B cell (primary cell): ENCODE measurements around the gene CDH18. TPM values are rescaled to one million over a fixed set of nuclear protein-coding genes. Genes with fewer than 3 reads are reported as not detected.

Experiments
- ATAC-seq: fragments of 200-7000 bp; cut with Tn5 transposase; one replicate; pipeline ENCODE4 v1.10.0; 2021; ENCODE audit warnings: low read depth, mild to moderate bottlenecking, moderate number of reproducible peaks, moderate library complexity
- CTCF ChIA-PET: fragments of 350-600 bp; sonication (Branson Sonifier 250); formaldehyde crosslinking; loops from one replicate; lab custom pipeline; 2021; ENCODE audit warnings: antibody characterized with exemption, inconsistent platforms; lab: Charles Lee
- POLR2A ChIA-PET: fragments of 350-600 bp; sonication (Branson Sonifier 250); formaldehyde crosslinking; loops from one replicate; lab custom pipeline; 2021; ENCODE audit warnings: antibody characterized with exemption; lab: Charles Lee
- DNase-seq: peaks from one replicate; pipeline ENCODE4 v3.0.0; 2013
- H2AFZ ChIP-seq: 2 replicates; pipeline ENCODE4 v1.6.1; 2012; ENCODE audit warnings: mild to moderate bottlenecking, low read depth, low read length; ENCODE audit not compliant: insufficient read depth, poor library complexity, severe bottlenecking
- H3K27ac ChIP-seq, 2 donors: 1 replicate in 1 of 2; 2 replicates in 1 of 2; pipeline ENCODE4 v1.5.1; 2012 to 2013; ENCODE audit warnings: low read length in 2 of 2, mild to moderate bottlenecking in 2 of 2, moderate library complexity in 1 of 2
- H3K27me3 ChIP-seq, 4 experiments: fragments of 200-600 bp in 1 of 4; sonication (generic) in 1 of 4; replicated peaks in 1 of 4; 1 replicate in 2 of 4; 2 replicates in 2 of 4; pipeline versions ENCODE4 v1.6.1 to v1.7.0; 2013 to 2016; ENCODE audit warnings: low read length in 3 of 4, mild to moderate bottlenecking in 2 of 4, mixed read lengths in 1 of 4, moderate library complexity in 1 of 4; ENCODE audit not compliant: insufficient read depth in 4 of 4, control insufficient read depth in 3 of 4; ENCODE audit errors: control extremely low read depth in 1 of 4
- H3K36me3 ChIP-seq, 2 experiments: replicated peaks in 1 of 2; 1 replicate in 1 of 2; 2 replicates in 1 of 2; pipeline versions ENCODE4 v1.6.1 to v1.7.1; 2013; ENCODE audit warnings: low read length in 1 of 2; ENCODE audit not compliant: insufficient read depth in 2 of 2, control insufficient read depth in 1 of 2; ENCODE audit errors: control extremely low read depth in 1 of 2, extremely low read depth in 1 of 2
- H3K4me1 ChIP-seq, 2 donors: fragments of 200-600 bp in 1 of 2; sonication (generic) in 1 of 2; 1 replicate in 1 of 2; 2 replicates in 1 of 2; pipeline versions ENCODE4 v1.5.1 to v1.6.1; 2013 to 2017; ENCODE audit warnings: low read length in 2 of 2; ENCODE audit not compliant: control insufficient read depth in 2 of 2, insufficient read depth in 2 of 2
- H3K4me2 ChIP-seq: replicated peaks from 2 replicates; pipeline ENCODE3; 2012; ENCODE audit warnings: mild to moderate bottlenecking, low read depth, low read length; ENCODE audit not compliant: poor library complexity, severe bottlenecking
- H3K4me3 ChIP-seq, 5 experiments: fragments of 200-600 bp in 1 of 5; sonication (generic) in 1 of 5; 1 replicate in 3 of 5; 2 replicates in 2 of 5; pipeline versions ENCODE4 v1.5.1 to v1.7.0; 2011 to 2016; ENCODE audit warnings: low read length in 4 of 5, mild to moderate bottlenecking in 4 of 5, low read depth in 2 of 5, control low read depth in 1 of 5, moderate library complexity in 1 of 5; ENCODE audit not compliant: insufficient read depth in 1 of 5; ENCODE audit errors: control extremely low read depth in 1 of 5, extremely low read depth in 1 of 5
- H3K79me2 ChIP-seq: fragments of 200-600 bp; sonication (generic); one replicate; pipeline ENCODE4 v1.6.0; 2016; ENCODE audit warnings: low read length; ENCODE audit not compliant: control insufficient read depth, insufficient read depth
- H3K9ac ChIP-seq: fragments of 200-600 bp; sonication (generic); 2 replicates; pipeline ENCODE4 v1.6.1; 2017; ENCODE audit warnings: mild to moderate bottlenecking, low read length, moderate library complexity
- H3K9me3 ChIP-seq, 3 donors: one replicate each; pipeline versions ENCODE4 v1.6.1 to v1.7.1; 2013; ENCODE audit warnings: low read length in 2 of 3; ENCODE audit not compliant: control insufficient read depth in 2 of 3, insufficient read depth in 1 of 3; ENCODE audit errors: control extremely low read depth in 1 of 3
- H4K20me1 ChIP-seq: 2 replicates; pipeline ENCODE4 v1.6.0; 2012; ENCODE audit warnings: mild to moderate bottlenecking, low read length; ENCODE audit not compliant: insufficient read depth, control insufficient read depth, poor library complexity, severe bottlenecking
- H3K27ac Mint-ChIP-seq: one replicate; pipeline ENCODE4 v1.8.0; 2021; ENCODE audit warnings: mixed read lengths
- H3K27me3 Mint-ChIP-seq: one replicate; pipeline ENCODE4 v1.8.0; 2021; ENCODE audit warnings: mixed read lengths
- H3K4me1 Mint-ChIP-seq: one replicate; pipeline ENCODE4 v1.8.0; 2021; ENCODE audit warnings: mixed read lengths
- H3K4me3 Mint-ChIP-seq: one replicate; pipeline ENCODE4 v1.8.0; 2021; ENCODE audit warnings: mixed read lengths
- H3K9me3 Mint-ChIP-seq: one replicate; pipeline ENCODE4 v1.8.0; 2022; ENCODE audit warnings: mixed read lengths; ENCODE audit not compliant: insufficient read depth
- EZH2 ChIP-seq: IDR thresholded peaks from 2 replicates; pipeline ENCODE4 v1.6.1; 2012; ENCODE audit warnings: borderline replicate concordance, low read depth, mild to moderate bottlenecking, moderate library complexity, low read length; ENCODE audit not compliant: insufficient read depth, poor library complexity, severe bottlenecking
- WGBS: methylation state at CpG from one replicate; pipeline ENCODE4 v1.1.5; 2013; ENCODE audit warnings: missing lambda C conversion rate; ENCODE audit not compliant: insufficient coverage; 5-methylcytosine and 5-hydroxymethylcytosine counted together
- intact Hi-C: fragments of 100-400 bp; cut with micrococcal nuclease; formaldehyde crosslinking; loops from one replicate; pipeline ENCODE4 v1.10.0; 2022
- polyA plus RNA-seq: library from polyadenylated mRNA; depleted of rRNA; stranded (reverse); fragments of >200 nt; gene quantifications from 2 replicates; pipeline ENCODE4 v1.2.3, GENCODE V29; 2012
- total RNA-seq, 2 donors: library from RNA; stranded (reverse); fragments of 120-200 nt in 1 of 2; gene quantifications; 1 replicate in 1 of 2; 2 replicates in 1 of 2; pipeline versions ENCODE4 v1.2.3 to v1.2.4, GENCODE V29; 2013 to 2022
- TF ChIP-seq, protein P1 (sequence below): fragments of 200-600 bp; IDR thresholded peaks from one replicate; pipeline ENCODE4 v1.8.0; 2022; ENCODE audit warnings: antibody characterized with exemption, mild to moderate bottlenecking

CDH18 gene
- total and polyA plus RNA-seq, 2 donors (not counting 1 experiment from before 2014, with no cell fraction given) = not detected

GRCh38 chr5:20017021-20017420 is 29.0 kb upstream of the CDH18 start:
- no peaks in the 10 kb centered on the region for H3K27me3 Mint-ChIP-seq
- no peak overlapping the region for H3K4me3 Mint-ChIP-seq
- no peak overlapping the region for H2AFZ ChIP-seq
- TF ChIP-seq, protein P1, sequence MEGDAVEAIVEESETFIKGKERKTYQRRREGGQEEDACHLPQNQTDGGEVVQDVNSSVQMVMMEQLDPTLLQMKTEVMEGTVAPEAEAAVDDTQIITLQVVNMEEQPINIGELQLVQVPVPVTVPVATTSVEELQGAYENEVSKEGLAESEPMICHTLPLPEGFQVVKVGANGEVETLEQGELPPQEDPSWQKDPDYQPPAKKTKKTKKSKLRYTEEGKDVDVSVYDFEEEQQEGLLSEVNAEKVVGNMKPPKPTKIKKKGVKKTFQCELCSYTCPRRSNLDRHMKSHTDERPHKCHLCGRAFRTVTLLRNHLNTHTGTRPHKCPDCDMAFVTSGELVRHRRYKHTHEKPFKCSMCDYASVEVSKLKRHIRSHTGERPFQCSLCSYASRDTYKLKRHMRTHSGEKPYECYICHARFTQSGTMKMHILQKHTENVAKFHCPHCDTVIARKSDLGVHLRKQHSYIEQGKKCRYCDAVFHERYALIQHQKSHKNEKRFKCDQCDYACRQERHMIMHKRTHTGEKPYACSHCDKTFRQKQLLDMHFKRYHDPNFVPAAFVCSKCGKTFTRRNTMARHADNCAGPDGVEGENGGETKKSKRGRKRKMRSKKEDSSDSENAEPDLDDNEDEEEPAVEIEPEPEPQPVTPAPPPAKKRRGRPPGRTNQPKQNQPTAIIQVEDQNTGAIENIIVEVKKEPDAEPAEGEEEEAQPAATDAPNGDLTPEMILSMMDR = no peak
- no peak for TF ChIP-seq EZH2
- H3K27ac ChIP-seq = no peak overlapping the region
- H3K4me1 Mint-ChIP-seq = no peaks in the 10 kb centered on the region
- no peaks in the 10 kb centered on the region for H4K20me1 ChIP-seq
- intact Hi-C loops = no loop called here
- H3K9ac ChIP-seq = no peak overlapping the region
- CTCF ChIA-PET = no interaction called here
- no peak for ATAC-seq
- no peaks in the 10 kb centered on the region for H3K36me3 ChIP-seq
- no peak overlapping the region for H3K4me2 ChIP-seq
- H3K79me2 ChIP-seq = no peaks in the 10 kb centered on the region
- H3K4me3 ChIP-seq = no peak overlapping the region
- no CpG with 5 or more reads among the region's 1 CpG for WGBS
- no peaks in the 10 kb centered on the region for H3K4me1 ChIP-seq
- no peak overlapping the region for H3K27ac Mint-ChIP-seq
- no peaks in the 10 kb centered on the region for H3K9me3 Mint-ChIP-seq
- no peaks in the 10 kb centered on the region for H3K27me3 ChIP-seq
- no peak for DNase-seq
- POLR2A ChIA-PET = no interaction called here
- peaks cover 0 to 7% (median 0%) of the 10 kb centered on the region in 3 donors for H3K9me3 ChIP-seq

DNA sequence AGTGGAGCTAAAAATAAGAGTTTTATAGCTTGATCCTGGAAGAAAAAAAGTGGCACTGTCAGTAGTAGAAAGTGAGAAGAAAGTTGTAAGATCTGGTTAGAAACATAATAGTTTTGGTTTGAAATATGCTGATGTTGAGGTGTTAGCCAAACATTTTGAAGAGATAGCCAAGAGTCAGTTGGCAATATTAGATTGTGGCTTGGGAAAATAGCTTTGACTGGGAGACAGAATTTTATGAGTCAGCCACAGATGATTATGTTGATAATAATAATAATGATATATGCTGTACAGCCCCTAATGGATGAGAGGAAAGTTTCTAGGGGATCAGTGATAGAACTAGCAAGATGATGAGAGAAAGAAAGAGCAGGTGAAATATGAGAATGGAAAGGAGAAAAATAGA is 12.4 kb upstream of the CDH18 start:
- ChIA-PET CTCF (no interaction called here), POLR2A (no interaction called here)
- Mint-ChIP-seq H3K27me3 (no peaks in the 10 kb centered on the region), H3K27ac (no peak overlapping the region), H3K4me3 (no peak overlapping the region), H3K9me3 (peaks cover 4% of the 10 kb centered on the region), H3K4me1 (no peaks in the 10 kb centered on the region)
- Histone ChIP-seq H3K27ac (no peak overlapping the region), H3K9ac (no peak overlapping the region), H3K9me3 (peaks cover 0 to 5% (median 2%) of the 10 kb centered on the region in 3 donors), H2AFZ (no peak overlapping the region), H3K4me2 (no peak overlapping the region), H3K27me3 (no peaks in the 10 kb centered on the region), H4K20me1 (no peaks in the 10 kb centered on the region), H3K4me1 (no peaks in the 10 kb centered on the region), H3K79me2 (no peaks in the 10 kb centered on the region), H3K4me3 (no peak overlapping the region), H3K36me3 (no peaks in the 10 kb centered on the region)
- intact Hi-C loops = no loop called here
- TF ChIP-seq EZH2 = no peak
- TF ChIP-seq, protein P1 = no peak
- ATAC-seq = no peak
- no peak for DNase-seq
